ENCODE measurements around the gene MAP4K2. TPM values are rescaled to one million over a fixed set of nuclear protein-coding genes. Genes with fewer than 3 reads are reported as not detected.
"Not testable (repeated sequence)": the region's sequence is repeated elsewhere in the genome, so short reads cannot be mapped to it uniquely, and the experiment has no call there.

The MAP4K2 gene
- polyA plus RNA-seq, 1 experiment: 22.4 TPM

GRCh38 chr11:64817476-64817875 is 14.5 kb upstream of the MAP4K2 start:
- Histone ChIP-seq H3K4me3 (ENCODE audit: low read depth, low read length) (no peak overlapping the region), H3K36me3 (ENCODE audit: control insufficient read depth, insufficient read depth, low read length) (no peaks in the 10 kb centered on the region), H3K27me3 (ENCODE audit: control insufficient read depth, insufficient read depth, low read length) (no peaks in the 10 kb centered on the region)
- no peak for TF ChIP-seq CTCF (IDR thresholded peaks at IDR 0.05; ENCODE audit: insufficient read depth, low read depth, low read length)
- POLR2A ChIA-PET: no interaction called here
- CTCF ChIA-PET: interaction anchor here (0.6 kb wide), 1 partner anchor 962 kb away, joined by 3 read pairs; no protein-coding TSS in a partner anchor
- no peak for DNase-seq (ENCODE audit: low read depth)

GRCh38 chr11:64815433-64815832 is 12.4 kb upstream of the MAP4K2 start:
- H3K4me3 ChIP-seq (ENCODE audit: low read depth, low read length); H3K36me3 ChIP-seq (ENCODE audit: control insufficient read depth, insufficient read depth, low read length); DNase-seq (ENCODE audit: low read depth); H3K27me3 ChIP-seq (ENCODE audit: control insufficient read depth, insufficient read depth, low read length); POLR2A ChIA-PET; CTCF ChIA-PET: not testable (repeated sequence)

- DNase-seq (ENCODE audit: low read depth): no peak
- no peaks in the 10 kb centered on the region for H3K36me3 ChIP-seq (ENCODE audit: control insufficient read depth, insufficient read depth, low read length)
- H3K4me3 ChIP-seq (ENCODE audit: low read depth, low read length): no peak overlapping the region
- ChIA-PET CTCF (no interaction called here), POLR2A (no interaction called here)
- H3K27me3 ChIP-seq (ENCODE audit: control insufficient read depth, insufficient read depth, low read length): no peaks in the 10 kb centered on the region
- TF ChIP-seq CTCF (IDR thresholded peaks at IDR 0.05; ENCODE audit: insufficient read depth, low read depth, low read length): no peak
These were observed 11.7 kb upstream of the MAP4K2 start for GRCh38 chr11:64814712-64815187.

- Histone ChIP-seq H3K36me3 (ENCODE audit: control insufficient read depth, insufficient read depth, low read length) (no peaks in the 10 kb centered on the region), H3K4me3 (ENCODE audit: low read depth, low read length) (no peak overlapping the region), H3K27me3 (ENCODE audit: control insufficient read depth, insufficient read depth, low read length) (no peaks in the 10 kb centered on the region)
- ChIA-PET POLR2A (no interaction called here), CTCF (no interaction called here)
- no peak for DNase-seq (ENCODE audit: low read depth)
- TF ChIP-seq CTCF (IDR thresholded peaks at IDR 0.05; ENCODE audit: insufficient read depth, low read depth, low read length): no peak
These were observed 10.8 kb upstream of the MAP4K2 start for GRCh38 chr11:64813826-64814225.

- ChIA-PET CTCF (interaction anchor here (0.7 to 2.0 kb wide), 5 partner anchors 9 to 299 kb away, joined by 4 to 8 read pairs (median 4); partner anchors contain the start of gene ARL2), POLR2A (no interaction called here)
- H3K36me3 ChIP-seq (ENCODE audit: control insufficient read depth, insufficient read depth, low read length): peaks cover 10% of the 10 kb centered on the region
- DNase-seq (ENCODE audit: low read depth): no peak
- peak overlapping the region; percentile 78 for H3K4me3 ChIP-seq (ENCODE audit: low read depth, low read length)
- H3K27me3 ChIP-seq (ENCODE audit: control insufficient read depth, insufficient read depth, low read length): no peaks in the 10 kb centered on the region
- TF ChIP-seq CTCF (IDR thresholded peaks at IDR 0.05; ENCODE audit: insufficient read depth, low read depth, low read length): no peak
These were observed 7.9 kb upstream of the MAP4K2 start for GRCh38 chr11:64810891-64811272.

- Histone ChIP-seq H3K4me3 (ENCODE audit: low read depth, low read length) (peak within 1 kb of the TSS; percentile 78), H3K27me3 (ENCODE audit: control insufficient read depth, insufficient read depth, low read length) (no peaks in the 10 kb centered on the region), H3K36me3 (ENCODE audit: control insufficient read depth, insufficient read depth, low read length) (peaks cover 10% of the 10 kb centered on the region)
- DNase-seq (ENCODE audit: low read depth): peak; percentile 85
- CTCF ChIA-PET: interaction anchor here (0.7 to 2.0 kb wide), 5 partner anchors 10 to 300 kb away, joined by 4 to 8 read pairs (median 4); partner anchors contain the start of gene ARL2
- POLR2A ChIA-PET: no interaction called here
- no peak for TF ChIP-seq CTCF (IDR thresholded peaks at IDR 0.05; ENCODE audit: insufficient read depth, low read depth, low read length)
These were observed 7.4 kb upstream of the MAP4K2 start, which contains the start of gene MEN1 for GRCh38 chr11:64810271-64810890. MEN1 (minus strand) TSS chr11:64810551; CDS start chr11:64810109, 442 bp downstream.

All from BJ (cell line).